ENCODE data around the gene ARID1B.

- no peak for TF ChIP-seq CTCF (IDR thresholded peaks at IDR 0.05 in 2 of 3, conservative IDR thresholded peaks at IDR 0.05 in 1 of 3; ENCODE audit: insufficient read depth in 2 of 3, low read depth in 1 of 3, low read length in 3 of 3)
- no peak for TF ChIP-seq ZNF146 (CRISPR knock-in tag; IDR thresholded peaks at IDR 0.05; ENCODE audit: unreplicated experiment)
- TF ChIP-seq RB1 (IDR thresholded peaks at IDR 0.05; ENCODE audit: low read depth) = no peak
- TF ChIP-seq NFRKB (IDR thresholded peaks at IDR 0.05; ENCODE audit: low read depth) = no peak
- TF ChIP-seq POLR2A (conservative IDR thresholded peaks at IDR 0.05) = no peak
- no peak for TF ChIP-seq SRSF7 (optimal IDR thresholded peaks at IDR 0.05; ENCODE audit: low read depth, low read length)
- no peak for TF ChIP-seq ZBTB26 (CRISPR knock-in tag; IDR thresholded peaks at IDR 0.05)
- no peak for TF ChIP-seq USF2 (CRISPR knock-in tag; IDR thresholded peaks at IDR 0.05)
These were observed 320.2 kb downstream of the ARID1B start for GRCh38 chr6:157097255-157097955.
